Omental fat pad (tissue), 4 donors: ENCODE measurements around the gene UPK1B. TPM values are rescaled to one million over a fixed set of nuclear protein-coding genes. Genes with fewer than 3 reads are reported as not detected.

Source experiments
- ATAC-seq: fragments of 150-250 bp; one replicate; pipeline ENCODE4 v1.9.1; 2016; ENCODE audit warnings: mild to moderate bottlenecking, moderate library complexity; ENCODE audit not compliant: low FRiP score
- DNase-seq: peaks from one replicate; pipeline ENCODE4 v3.0.0-alpha.2; 2019; ENCODE audit warnings: low spot score
- CTCF ChIP-seq, 3 donors: fragments of 450-650 bp; IDR thresholded peaks; one replicate each; pipeline ENCODE4 v1.5.1; 2016 to 2017; ENCODE audit warnings: antibody characterized with exemption in 3 of 3, mild to moderate bottlenecking in 3 of 3, moderate library complexity in 2 of 3
- total RNA-seq, 4 donors: library from RNA; depleted of rRNA; stranded (reverse); fragments of >200 nt; gene quantifications; one replicate each; pipeline ENCODE4 v1.1.0, GENCODE V29; 2016

The UPK1B gene
- total RNA-seq, 4 donors from 2014 or later: 1.1 to 49.3 (median 12.4) TPM

GRCh38 chr3:119229190-119229589 is 55.8 kb downstream of the UPK1B start:
- ATAC-seq (no peak), DNase-seq (no peak)
- TF ChIP-seq CTCF (IDR thresholded peaks at IDR 0.05): no peak

GRCh38 chr3:119230071-119230470 is 56.7 kb downstream of the UPK1B start:
- ATAC-seq: no peak
- DNase-seq: no peak
- no peak for TF ChIP-seq CTCF (IDR thresholded peaks at IDR 0.05)

GRCh38 chr3:119230745-119231144 is 57.3 kb downstream of the UPK1B start:
- ATAC-seq: no peak
- no peak for DNase-seq
- no peak for TF ChIP-seq CTCF (IDR thresholded peaks at IDR 0.05)

GRCh38 chr3:119234610-119235009 is 61.2 kb downstream of the UPK1B start:
- no peak for ATAC-seq
- DNase-seq: no peak
- TF ChIP-seq CTCF (IDR thresholded peaks at IDR 0.05): no peak

- DNase-seq (no peak), ATAC-seq (peak; percentile 63)
- TF ChIP-seq CTCF (IDR thresholded peaks at IDR 0.05): no peak
Observed at GRCh38 chr3:119235151-119235550, 61.8 kb downstream of the UPK1B start.

GRCh38 chr3:119236756-119237155 is 63.4 kb downstream of the UPK1B start:
- DNase-seq (no peak), ATAC-seq (no peak)
- no peak for TF ChIP-seq CTCF (IDR thresholded peaks at IDR 0.05)

- DNase-seq: no peak
- ATAC-seq: no peak
- TF ChIP-seq CTCF (IDR thresholded peaks at IDR 0.05): no peak
Observed at GRCh38 chr3:119237299-119237698, 63.9 kb downstream of the UPK1B start.
